Measurements from ENCODE around the gene GPR84. TPM values are rescaled to one million over a fixed set of nuclear protein-coding genes. Genes with fewer than 3 reads are reported as not detected.

GPR84 gene
- total and polyA plus RNA-seq, 5 donors: 0.20 to 0.71 (median 0.40) TPM

DNA sequence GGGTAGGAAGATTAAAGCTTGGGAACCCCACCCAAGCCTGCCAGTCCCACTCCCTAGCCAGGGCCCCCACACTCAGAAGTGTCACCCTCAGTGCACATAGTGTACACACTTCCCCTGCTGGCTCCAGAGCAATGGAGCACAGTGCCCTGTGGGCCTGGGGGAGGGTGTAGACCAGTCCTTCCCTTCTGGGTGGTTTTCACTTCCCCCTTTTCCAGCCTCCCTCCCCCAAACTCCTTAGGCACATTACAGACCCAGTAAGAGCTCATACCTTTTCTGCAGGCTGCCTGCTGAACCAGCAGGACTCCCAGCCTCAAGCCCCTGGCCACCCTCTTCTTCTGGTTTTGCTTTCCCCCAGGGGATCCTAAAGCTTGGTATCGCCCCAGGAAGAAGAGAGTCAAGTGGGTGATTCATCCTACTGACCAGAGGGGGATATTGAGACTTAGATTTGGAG is 20.3 kb upstream of the GPR84 start, which contains the start of gene ZNF385A:
ZNF385A (minus strand) TSS at position 143 of the 451 bp plus-strand sequence. CDS start 219 bp downstream, outside the sequence.
- Histone ChIP-seq H3K4me3 (ENCODE audit: low read length) (no peak within 1 kb of the TSS), H3K27me3 (ENCODE audit: control insufficient read depth, insufficient read depth) (no peaks in the 10 kb centered on the region), H3K27ac (ENCODE audit: low read length) (peak within 1 kb of the TSS; percentile 87), H3K9me3 (ENCODE audit: control insufficient read depth, low read length) (no peaks in the 10 kb centered on the region), H3K4me1 (ENCODE audit: control insufficient read depth, insufficient read depth, low read length) (no peaks in the 10 kb centered on the region)
- WGBS: 79% methylated on average over 1 of the region's 1 CpG
- intact Hi-C loops (cut with DNase I): no loop called here
- DNase-seq (peak; percentile 34 to 77 (median 75)), ATAC-seq (peak; percentile 30 to 42)

- DNase-seq (no peak), ATAC-seq (no peak)
- Histone ChIP-seq H3K9me3 (ENCODE audit: control insufficient read depth, low read length) (no peaks in the 10 kb centered on the region), H3K27ac (ENCODE audit: low read length) (no peak overlapping the region), H3K27me3 (ENCODE audit: control insufficient read depth, insufficient read depth) (no peaks in the 10 kb centered on the region), H3K4me1 (ENCODE audit: control insufficient read depth, insufficient read depth, low read length) (no peaks in the 10 kb centered on the region), H3K4me3 (ENCODE audit: low read length) (no peak overlapping the region)
- intact Hi-C loops (cut with DNase I): no loop called here
- 88% methylated on average over 3 of the region's 3 CpGs for WGBS
Measured at GRCh38 chr12:54383041-54383609, 18.8 kb upstream of the GPR84 start.

- Histone ChIP-seq H3K27me3 (ENCODE audit: control insufficient read depth, insufficient read depth) (no peaks in the 10 kb centered on the region), H3K9me3 (ENCODE audit: control insufficient read depth, low read length) (no peaks in the 10 kb centered on the region), H3K4me3 (ENCODE audit: low read length) (no peak overlapping the region), H3K4me1 (ENCODE audit: control insufficient read depth, insufficient read depth, low read length) (peaks cover 5% of the 10 kb centered on the region), H3K27ac (ENCODE audit: low read length) (no peak overlapping the region)
- no peak for DNase-seq
- intact Hi-C loops (cut with DNase I): no loop called here
- ATAC-seq: no peak
- WGBS: 96% methylated on average over 4 of the region's 4 CpGs
Measured at GRCh38 chr12:54381136-54381535, 16.9 kb upstream of the GPR84 start.

- ATAC-seq (peak; percentile 82 to 83), DNase-seq (peak; percentile 93 to 97 (median 97))
- Histone ChIP-seq H3K4me3 (ENCODE audit: low read length) (peak overlapping the region; percentile 56), H3K27ac (ENCODE audit: low read length) (peak overlapping the region; percentile 42), H3K4me1 (ENCODE audit: control insufficient read depth, insufficient read depth, low read length) (peaks cover 5% of the 10 kb centered on the region), H3K9me3 (ENCODE audit: control insufficient read depth, low read length) (no peaks in the 10 kb centered on the region), H3K27me3 (ENCODE audit: control insufficient read depth, insufficient read depth) (no peaks in the 10 kb centered on the region)
- intact Hi-C loops (cut with DNase I): no loop called here
- whole genome bisulfite sequencing: 8% methylated on average over 19 of the region's 19 CpGs
Measured at GRCh38 chr12:54379398-54380201, 15.3 kb upstream of the GPR84 start.

DNA sequence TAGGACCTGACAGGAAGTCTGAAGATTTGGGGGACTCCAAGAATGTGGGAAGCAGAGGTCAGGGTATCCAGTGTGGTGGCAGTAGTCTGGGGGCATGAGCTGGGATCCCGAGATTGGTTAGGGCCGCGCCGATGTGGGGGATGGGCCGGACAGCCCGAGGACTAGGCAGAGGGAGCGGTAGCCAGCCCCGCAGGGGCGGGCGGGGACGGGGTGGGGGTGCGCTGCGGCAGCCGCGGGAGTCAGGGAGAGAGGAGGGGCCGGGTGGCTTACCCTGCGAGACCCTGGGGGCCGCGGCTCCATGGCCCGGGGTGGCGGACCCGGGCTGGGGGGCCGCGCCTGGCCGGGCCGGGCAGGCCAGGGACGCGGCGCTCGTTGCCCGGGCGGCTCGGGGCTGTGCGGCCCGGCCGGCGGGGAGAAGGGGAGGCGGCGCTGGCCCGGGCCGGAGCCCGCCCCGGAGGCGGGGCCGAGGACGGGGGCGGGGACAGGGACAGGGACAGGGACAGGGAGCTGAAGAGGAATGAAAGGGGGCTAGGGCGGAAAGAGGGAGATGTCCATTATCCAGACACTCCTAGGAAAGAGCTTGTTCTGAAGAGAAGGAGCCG is 14.6 kb upstream of the GPR84 start:
- H3K4me1 ChIP-seq (ENCODE audit: control insufficient read depth, insufficient read depth, low read length): peaks cover 5% of the 10 kb centered on the region
- peak overlapping the region; percentile 42 for H3K27ac ChIP-seq (ENCODE audit: low read length)
- peak overlapping the region; percentile 56 for H3K4me3 ChIP-seq (ENCODE audit: low read length)
- no peaks in the 10 kb centered on the region for H3K27me3 ChIP-seq (ENCODE audit: control insufficient read depth, insufficient read depth)
- intact Hi-C loops (cut with DNase I): no loop called here
- H3K9me3 ChIP-seq (ENCODE audit: control insufficient read depth, low read length): no peaks in the 10 kb centered on the region
- peak; percentile 87 to 92 for ATAC-seq
- 12% methylated on average over 49 of the region's 49 CpGs for WGBS
- DNase-seq: peak; percentile 77 to 92 (median 90)

DNA sequence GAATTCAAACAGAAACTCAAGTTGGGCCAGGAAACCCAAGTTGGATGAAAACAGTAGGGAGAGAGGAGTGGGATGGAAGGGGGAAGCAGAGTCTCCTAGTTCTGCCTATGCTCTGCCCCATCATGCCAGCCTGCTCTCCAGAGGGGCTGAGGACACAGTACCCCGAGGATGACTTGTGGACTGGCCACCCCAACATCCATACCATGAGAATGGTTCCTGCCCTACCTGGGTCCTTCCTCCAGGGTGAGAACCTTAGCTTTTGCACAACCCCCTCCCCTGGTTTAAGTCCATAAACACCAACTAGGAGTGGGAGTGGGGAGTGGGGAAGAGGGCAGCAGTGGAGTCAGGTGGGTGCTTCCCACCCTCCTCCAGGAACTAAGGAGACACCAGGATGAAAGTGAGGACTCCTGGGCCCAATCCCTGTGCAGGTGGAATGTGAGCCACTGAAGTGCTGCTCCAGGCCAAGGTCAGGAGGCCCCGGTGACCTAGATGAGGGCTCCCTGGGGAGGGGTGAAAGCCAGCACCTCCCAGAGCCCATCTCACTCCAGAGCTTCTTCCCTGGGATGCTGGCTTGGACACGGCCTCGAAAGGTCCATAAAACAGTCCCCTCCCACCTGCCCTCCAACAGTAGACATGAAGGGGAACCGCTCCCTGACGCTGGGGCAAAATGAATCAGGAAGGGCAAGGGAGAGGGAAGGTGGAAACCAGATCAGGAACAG is 13.7 kb upstream of the GPR84 start:
- DNase-seq: no peak
- no peaks in the 10 kb centered on the region for H3K9me3 ChIP-seq (ENCODE audit: control insufficient read depth, low read length)
- peak overlapping the region; percentile 31 for H3K27ac ChIP-seq (ENCODE audit: low read length)
- no peak overlapping the region for H3K4me3 ChIP-seq (ENCODE audit: low read length)
- H3K27me3 ChIP-seq (ENCODE audit: control insufficient read depth, insufficient read depth): no peaks in the 10 kb centered on the region
- no peak for ATAC-seq
- intact Hi-C loops (cut with DNase I): no loop called here
- whole genome bisulfite sequencing: 81% methylated on average over 6 of the region's 6 CpGs
- H3K4me1 ChIP-seq (ENCODE audit: control insufficient read depth, insufficient read depth, low read length): peaks cover 5% of the 10 kb centered on the region

DNA sequence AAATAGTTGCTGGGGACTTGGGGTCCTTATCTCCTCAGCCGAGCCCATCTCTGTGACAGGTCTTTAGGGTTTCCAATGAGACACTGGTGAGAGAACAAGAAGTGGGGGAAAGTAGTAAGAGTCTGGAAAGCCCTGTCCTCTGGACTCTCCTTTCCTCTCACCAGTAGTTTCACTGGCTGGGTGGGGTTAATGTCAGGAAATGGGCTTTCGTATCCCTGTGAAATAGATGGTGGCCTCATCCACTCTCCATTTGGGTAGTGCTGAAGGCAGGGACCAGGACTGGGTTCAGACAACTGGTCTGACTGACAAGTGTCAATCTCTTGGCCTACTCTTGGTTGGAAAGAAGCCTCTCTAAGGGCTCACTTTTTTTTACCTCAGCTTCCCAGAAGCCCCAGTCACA is 12.7 kb upstream of the GPR84 start:
- peak overlapping the region; percentile 53 for H3K27ac ChIP-seq (ENCODE audit: low read length)
- no peaks in the 10 kb centered on the region for H3K9me3 ChIP-seq (ENCODE audit: control insufficient read depth, low read length)
- H3K4me3 ChIP-seq (ENCODE audit: low read length): no peak overlapping the region
- 58% methylated on average over 2 of the region's 2 CpGs for WGBS
- H3K27me3 ChIP-seq (ENCODE audit: control insufficient read depth, insufficient read depth): no peaks in the 10 kb centered on the region
- DNase-seq (no peak), ATAC-seq (no peak)
- H3K4me1 ChIP-seq (ENCODE audit: control insufficient read depth, insufficient read depth, low read length): peaks cover 6% of the 10 kb centered on the region
- intact Hi-C loops (cut with DNase I): no loop called here

GRCh38 chr12:54376596-54376995 is 12.3 kb upstream of the GPR84 start:
- Histone ChIP-seq H3K27me3 (ENCODE audit: control insufficient read depth, insufficient read depth) (no peaks in the 10 kb centered on the region), H3K4me3 (ENCODE audit: low read length) (no peak overlapping the region), H3K4me1 (ENCODE audit: control insufficient read depth, insufficient read depth, low read length) (peaks cover 9% of the 10 kb centered on the region), H3K9me3 (ENCODE audit: control insufficient read depth, low read length) (no peaks in the 10 kb centered on the region), H3K27ac (ENCODE audit: low read length) (peak overlapping the region; percentile 53)
- intact Hi-C loops (cut with DNase I): no loop called here
- WGBS: 57% methylated on average over 4 of the region's 4 CpGs
- peak in 2 of 3 donors; percentile 67 to 68 for DNase-seq
- peak in 1 of 2 donors; percentile 9 for ATAC-seq

- intact Hi-C loops (cut with DNase I): no loop called here
- peaks cover 9% of the 10 kb centered on the region for H3K4me1 ChIP-seq (ENCODE audit: control insufficient read depth, insufficient read depth, low read length)
- no peak overlapping the region for H3K4me3 ChIP-seq (ENCODE audit: low read length)
- peak overlapping the region; percentile 40 for H3K27ac ChIP-seq (ENCODE audit: low read length)
- WGBS: 42% methylated on average over 2 of the region's 2 CpGs
- DNase-seq: peak in 2 of 3 donors; percentile 54
- ATAC-seq: no peak
- H3K27me3 ChIP-seq (ENCODE audit: control insufficient read depth, insufficient read depth): no peaks in the 10 kb centered on the region
- no peaks in the 10 kb centered on the region for H3K9me3 ChIP-seq (ENCODE audit: control insufficient read depth, low read length)
Measured at GRCh38 chr12:54375259-54375579, 10.9 kb upstream of the GPR84 start.

DNA sequence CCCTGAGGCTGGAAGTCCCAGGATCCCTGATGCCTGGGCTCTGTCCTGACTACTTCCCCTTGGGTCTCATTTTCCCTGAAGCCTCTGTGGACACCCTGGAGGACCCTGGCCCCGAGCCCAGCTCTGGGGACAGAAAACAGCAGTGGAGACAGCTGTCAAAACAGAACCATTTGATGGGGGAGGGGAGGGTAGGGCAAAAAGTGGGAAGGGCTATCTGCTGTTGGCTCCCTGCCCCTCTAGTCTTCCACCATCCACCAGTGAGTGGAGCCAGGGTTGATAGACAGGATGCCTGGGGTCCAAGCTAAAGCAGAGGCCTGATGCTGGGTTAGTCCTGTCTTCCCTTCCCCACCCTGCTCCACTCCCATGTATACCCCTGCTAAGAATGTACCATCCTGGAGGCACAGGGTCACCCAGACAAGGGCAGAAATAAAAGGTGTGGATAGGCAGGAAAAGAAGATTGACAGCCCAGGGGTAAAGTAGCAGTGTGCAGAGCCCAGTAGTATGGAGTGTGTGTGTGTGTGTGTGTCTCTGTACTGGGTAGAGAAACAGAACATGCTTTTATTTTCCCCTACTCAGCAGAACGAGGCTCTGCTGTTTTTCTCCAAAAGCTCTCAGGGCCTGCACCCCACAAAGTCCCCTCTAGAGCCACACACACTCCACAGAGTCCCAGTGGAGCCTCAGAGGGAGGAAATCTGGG is 10.4 kb upstream of the GPR84 start:
- Histone ChIP-seq H3K27ac (ENCODE audit: low read length) (peak overlapping the region; percentile 40), H3K4me3 (ENCODE audit: low read length) (no peak overlapping the region), H3K9me3 (ENCODE audit: control insufficient read depth, low read length) (no peaks in the 10 kb centered on the region), H3K4me1 (ENCODE audit: control insufficient read depth, insufficient read depth, low read length) (peaks cover 9% of the 10 kb centered on the region), H3K27me3 (ENCODE audit: control insufficient read depth, insufficient read depth) (no peaks in the 10 kb centered on the region)
- ATAC-seq (no peak), DNase-seq (peak; percentile 55 to 84 (median 67))
- WGBS: 39% methylated on average over 2 of the region's 2 CpGs
- intact Hi-C loops (cut with DNase I): no loop called here

Data from right cardiac atrium (tissue), 5 donors.